HG03469 (cell line): Measurements from ENCODE around the gene NR4A2.
A peak's percentile ranks its signal among the peaks of the same experiment; 100 is the strongest.
"Not testable (repeated sequence)": the region's sequence is repeated elsewhere in the genome, so short reads cannot be mapped to it uniquely, and the experiment has no call there.

Source experiments
- ATAC-seq: cut with Tn5 transposase; IDR thresholded peaks from one replicate; pipeline ENCODE4 v1.9.1; 2021; ENCODE audit warnings: mild to moderate bottlenecking, moderate library complexity, moderate number of reproducible peaks; ENCODE audit not compliant: unreplicated experiment

The NR4A2 gene

GRCh38 chr2:156322686-156323231 lies 9.8 kb downstream of the NR4A2 start:
- no peak for ATAC-seq

GRCh38 chr2:156322051-156322685 lies 10.4 kb downstream of the NR4A2 start:
- ATAC-seq, result peak; percentile 37

- no peak for ATAC-seq
Measured at GRCh38 chr2:156321243-156321904, 11.1 kb downstream of the NR4A2 start.

GRCh38 chr2:156320486-156321098 lies 11.9 kb downstream of the NR4A2 start:
- no peak for ATAC-seq

GRCh38 chr2:156319811-156320485 lies 12.6 kb downstream of the NR4A2 start:
- ATAC-seq, result no peak

GRCh38 chr2:156317631-156318030 lies 14.9 kb downstream of the NR4A2 start:
- ATAC-seq, result no peak

GRCh38 chr2:156311976-156312375 lies 20.5 kb downstream of the NR4A2 start:
- no peak for ATAC-seq

GRCh38 chr2:156310773-156311172 lies 21.7 kb downstream of the NR4A2 start:
- no peak for ATAC-seq

- ATAC-seq, result no peak
Measured at GRCh38 chr2:156309917-156310316, 22.6 kb downstream of the NR4A2 start.

GRCh38 chr2:156309167-156309566 lies 23.4 kb downstream of the NR4A2 start:
- peak; percentile 61 for ATAC-seq

- no peak for ATAC-seq
Measured at GRCh38 chr2:156306821-156307220, 25.7 kb downstream of the NR4A2 start.

GRCh38 chr2:156305121-156305520 lies 27.4 kb downstream of the NR4A2 start:
- no peak for ATAC-seq

GRCh38 chr2:156300337-156300736 lies 32.2 kb downstream of the NR4A2 start:
- no peak for ATAC-seq

GRCh38 chr2:156294945-156295580 lies 37.5 kb downstream of the NR4A2 start:
- ATAC-seq, result no peak

GRCh38 chr2:156293382-156293781 lies 39.1 kb downstream of the NR4A2 start:
- not testable (repeated sequence) for ATAC-seq

- ATAC-seq, result no peak
Measured at GRCh38 chr2:156279446-156280150, 52.9 kb downstream of the NR4A2 start.
